Thoracic aorta (tissue), 2 donors: ENCODE results near the gene DNAJC4. TPM values are rescaled to one million over a fixed set of nuclear protein-coding genes. Genes with fewer than 3 reads are reported as not detected.
A peak's percentile ranks its signal among the peaks of the same experiment; 100 is the strongest.

Source experiments
- ATAC-seq: fragments of 150-250 bp; one replicate; pipeline ENCODE4 v1.8.0; 2017; ENCODE audit warnings: low read depth; ENCODE audit not compliant: insufficient number of reproducible peaks, low FRiP score
- DNase-seq: peaks from one replicate; pipeline ENCODE4 v3.0.0-alpha.2; 2020; ENCODE audit warnings: low spot score
- H3K27ac ChIP-seq, 2 donors: fragments of 200-600 bp; sonication (generic); 1 replicate in 1 of 2; 2 replicates in 1 of 2; pipeline ENCODE4 v1.5.1; 2016; ENCODE audit warnings: mild to moderate bottlenecking in 2 of 2, moderate library complexity in 2 of 2
- H3K27me3 ChIP-seq: fragments of 200-600 bp; sonication (generic); replicated peaks from 2 replicates; pipeline ENCODE4 v1.6.0; 2016; ENCODE audit warnings: mild to moderate bottlenecking; ENCODE audit not compliant: insufficient read depth
- H3K36me3 ChIP-seq: fragments of 200-600 bp; sonication (generic); one replicate; pipeline ENCODE4 v1.5.1; 2016
- H3K4me1 ChIP-seq, 2 donors: fragments of 200-600 bp; sonication (generic); 1 replicate in 1 of 2; 2 replicates in 1 of 2; pipeline versions ENCODE4 v1.5.1 to v1.6.0; 2016; ENCODE audit warnings: low read depth in 2 of 2, mild to moderate bottlenecking in 1 of 2; ENCODE audit not compliant: control insufficient read depth in 1 of 2
- H3K4me3 ChIP-seq: fragments of 200-600 bp; sonication (generic); 2 replicates; pipeline ENCODE4 v1.5.1; 2016; ENCODE audit warnings: mild to moderate bottlenecking
- H3K9me3 ChIP-seq: fragments of 200-600 bp; sonication (generic); 2 replicates; pipeline ENCODE4 v1.5.1; 2016
- CTCF ChIP-seq: fragments of 200-600 bp; sonication (generic); IDR thresholded peaks from one replicate; pipeline ENCODE4 v1.5.1; 2019; ENCODE audit warnings: antibody characterized with exemption
- total RNA-seq, 2 donors: library from RNA; depleted of rRNA; stranded (reverse); fragments of >200 nt; gene quantifications; one replicate each; pipeline versions ENCODE4 v1.1.0 to v1.2.3, GENCODE V29; 2016

DNAJC4 gene
- total RNA-seq, 2 donors from 2014 or later, result 13.5 to 53.2 TPM

GRCh38 chr11:64260147-64260708 is 29.9 kb downstream of the DNAJC4 start:
- Histone ChIP-seq H3K36me3 (peaks cover 68% of the 10 kb centered on the region), H3K4me1 (no peaks in the 10 kb centered on the region), H3K4me3 (no peak overlapping the region), H3K27ac (no peak overlapping the region), H3K9me3 (no peaks in the 10 kb centered on the region), H3K27me3 (no peaks in the 10 kb centered on the region)
- DNase-seq, result no peak
- no peak for TF ChIP-seq CTCF
- no peak for ATAC-seq

DNA sequence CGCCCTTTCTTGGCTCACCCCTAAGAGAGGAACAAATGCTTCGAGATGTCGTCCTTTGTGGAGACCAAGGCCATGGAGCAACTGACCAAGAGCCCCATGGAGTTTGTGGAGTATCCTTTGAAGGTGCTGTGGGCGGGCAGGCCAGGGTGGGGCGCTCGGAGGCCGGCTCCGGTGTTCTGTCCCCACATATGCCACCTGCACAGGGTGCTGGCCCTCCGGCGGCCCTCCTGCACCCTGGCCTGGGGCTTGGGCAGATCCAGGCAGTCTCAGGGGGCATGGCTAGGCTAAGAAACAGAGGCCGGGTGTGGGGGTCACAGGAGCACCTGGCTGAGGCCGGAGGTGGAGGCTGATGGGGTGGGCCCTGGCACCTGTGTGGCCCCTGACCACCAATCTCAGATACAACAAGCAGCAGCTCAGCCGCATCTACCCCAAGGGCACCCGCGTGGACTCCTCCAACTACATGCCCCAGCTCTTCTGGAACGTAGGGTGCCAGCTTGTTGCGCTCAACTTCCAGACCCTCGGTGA is 31.3 kb downstream of the DNAJC4 start:
- no peak for DNase-seq
- Histone ChIP-seq H3K4me1 (no peaks in the 10 kb centered on the region), H3K9me3 (no peaks in the 10 kb centered on the region), H3K4me3 (no peak overlapping the region), H3K36me3 (peaks cover 68% of the 10 kb centered on the region), H3K27ac (no peak overlapping the region), H3K27me3 (no peaks in the 10 kb centered on the region)
- no peak for ATAC-seq
- TF ChIP-seq CTCF, result no peak

DNA sequence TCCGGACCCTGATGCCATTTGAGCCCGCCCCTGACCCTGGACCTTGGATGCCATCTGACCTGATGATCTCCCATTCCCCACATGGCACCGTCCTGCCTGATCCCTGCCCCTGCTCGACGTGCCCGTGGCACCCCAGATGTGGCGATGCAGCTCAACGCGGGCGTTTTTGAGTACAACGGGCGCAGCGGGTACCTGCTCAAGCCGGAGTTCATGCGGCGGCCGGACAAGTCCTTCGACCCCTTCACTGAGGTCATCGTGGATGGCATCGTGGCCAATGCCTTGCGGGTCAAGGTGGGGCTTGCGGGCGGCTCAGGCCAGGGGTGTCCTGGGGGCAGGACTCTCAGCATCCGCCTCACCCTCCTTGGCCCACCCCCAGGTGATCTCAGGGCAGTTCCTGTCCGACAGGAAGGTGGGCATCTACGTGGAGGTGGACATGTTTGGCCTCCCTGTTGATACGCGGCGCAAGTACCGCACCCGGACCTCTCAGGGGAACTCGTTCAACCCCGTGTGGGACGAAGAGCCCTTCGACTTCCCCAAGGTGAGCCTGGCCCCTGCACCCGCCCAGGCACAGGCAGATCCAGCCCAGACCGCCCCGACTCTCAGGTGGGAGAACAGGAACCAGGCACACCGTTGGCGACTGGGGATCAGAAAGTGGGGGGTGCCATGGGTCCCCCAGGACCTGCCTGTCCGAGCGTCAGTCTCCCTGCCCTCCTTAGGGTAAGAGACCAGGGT is 32.1 kb downstream of the DNAJC4 start:
- TF ChIP-seq CTCF, result no peak
- ATAC-seq (no peak), DNase-seq (no peak)
- no peak overlapping the region for H3K27ac ChIP-seq
- H3K9me3 ChIP-seq, result no peaks in the 10 kb centered on the region
- no peak overlapping the region for H3K4me3 ChIP-seq
- no peaks in the 10 kb centered on the region for H3K4me1 ChIP-seq
- no peaks in the 10 kb centered on the region for H3K27me3 ChIP-seq
- peaks cover 66% of the 10 kb centered on the region for H3K36me3 ChIP-seq

- H3K4me1 ChIP-seq, result peaks cover 5 to 8% of the 10 kb centered on the region in 2 donors
Observed at GRCh38 chr11:64263021-64263946, 32.9 kb downstream of the DNAJC4 start.

More at GRCh38 chr11:64263021-64263946, 32.9 kb downstream of the DNAJC4 start:
- Histone ChIP-seq H3K27ac (peak overlapping the region in 1 of 2 donors; percentile 22), H3K9me3 (no peaks in the 10 kb centered on the region), H3K4me3 (no peak overlapping the region), H3K27me3 (no peaks in the 10 kb centered on the region), H3K36me3 (peaks cover 64% of the 10 kb centered on the region)
- TF ChIP-seq CTCF, result no peak
- DNase-seq (no peak), ATAC-seq (no peak)
